Measurements from ENCODE around the gene MEX3C. TPM values are rescaled to one million over a fixed set of nuclear protein-coding genes. Genes with fewer than 3 reads are reported as not detected.

The MEX3C gene
- total RNA-seq, 2 experiments from 2014 or later: 41.9 to 43.4 TPM

GRCh38 chr18:51134721-51135120 is 62.8 kb downstream of the MEX3C start:
- Histone ChIP-seq H3K27ac (ENCODE audit: low read depth, low read length, poor library complexity, severe bottlenecking) (no peak overlapping the region), H3K4me3 (ENCODE audit: low read depth, low read length, poor library complexity, severe bottlenecking) (no peak overlapping the region), H3K9me2 (ENCODE audit: insufficient read depth, low read length) (no peaks in the 10 kb centered on the region), H3K79me2 (ENCODE audit: insufficient read depth, low read depth, low read length) (no peaks in the 10 kb centered on the region), H3K36me3 (ENCODE audit: insufficient read depth, low read length) (no peaks in the 10 kb centered on the region), H3K9me3 (ENCODE audit: low read length) (no peaks in the 10 kb centered on the region), H4K20me1 (ENCODE audit: insufficient read depth, low read length) (no peaks in the 10 kb centered on the region), H3K4me1 (ENCODE audit: insufficient read depth, low read length, poor library complexity, severe bottlenecking) (peaks cover 9% of the 10 kb centered on the region), H2AFZ (ENCODE audit: low read length) (no peak overlapping the region), H3K4me2 (ENCODE audit: low read length) (no peak overlapping the region)
- CTCF ChIA-PET (ENCODE audit: unreplicated experiment): no interaction called here
- BruUV-seq (replicated peaks): no TSS peak
- TF ChIP-seq CTCF (conservative IDR thresholded peaks at IDR 0.05; ENCODE audit: low read length) (no peak), EZH2phosphoT487 (IDR thresholded peaks at IDR 0.05; ENCODE audit: borderline replicate concordance, low read depth, low read length) (no peak)
- POLR2A ChIA-PET: no interaction called here
- intact Hi-C loops (cut with micrococcal nuclease; ENCODE audit: unreplicated experiment): no loop called here
- DNase-seq (ENCODE audit: low spot score): no peak

- Histone ChIP-seq H3K27ac (ENCODE audit: low read depth, low read length, poor library complexity, severe bottlenecking) (no peak overlapping the region), H3K4me3 (ENCODE audit: low read depth, low read length, poor library complexity, severe bottlenecking) (no peak overlapping the region), H3K79me2 (ENCODE audit: insufficient read depth, low read depth, low read length) (no peaks in the 10 kb centered on the region), H3K9me2 (ENCODE audit: insufficient read depth, low read length) (no peaks in the 10 kb centered on the region), H3K36me3 (ENCODE audit: insufficient read depth, low read length) (no peaks in the 10 kb centered on the region), H3K4me2 (ENCODE audit: low read length) (no peak overlapping the region), H4K20me1 (ENCODE audit: insufficient read depth, low read length) (no peaks in the 10 kb centered on the region), H3K4me1 (ENCODE audit: insufficient read depth, low read length, poor library complexity, severe bottlenecking) (peaks cover 8% of the 10 kb centered on the region), H2AFZ (ENCODE audit: low read length) (no peak overlapping the region), H3K9me3 (ENCODE audit: low read length) (no peaks in the 10 kb centered on the region)
- CTCF ChIA-PET (ENCODE audit: unreplicated experiment): interaction anchor here (0.6 kb wide), 1 partner anchor 25 kb away, joined by 3 read pairs; no protein-coding TSS in a partner anchor
- intact Hi-C loops (cut with micrococcal nuclease; ENCODE audit: unreplicated experiment): no loop called here
- no TSS peak for BruUV-seq (replicated peaks)
- DNase-seq (ENCODE audit: low spot score): no peak
- TF ChIP-seq EZH2phosphoT487 (IDR thresholded peaks at IDR 0.05; ENCODE audit: borderline replicate concordance, low read depth, low read length) (no peak), CTCF (conservative IDR thresholded peaks at IDR 0.05; ENCODE audit: low read length) (no peak)
- POLR2A ChIA-PET: interaction anchor here (0.7 kb wide), 1 partner anchor 251 kb away, joined by 3 read pairs; no protein-coding TSS in a partner anchor
Observed at GRCh38 chr18:51133580-51134160, 63.8 kb downstream of the MEX3C start.

- no peak overlapping the region for H3K4me2 ChIP-seq (ENCODE audit: low read length)
- H3K79me2 ChIP-seq (ENCODE audit: insufficient read depth, low read depth, low read length): no peaks in the 10 kb centered on the region
- no peaks in the 10 kb centered on the region for H3K36me3 ChIP-seq (ENCODE audit: insufficient read depth, low read length)
- no peak overlapping the region for H2AFZ ChIP-seq (ENCODE audit: low read length)
- no peaks in the 10 kb centered on the region for H3K9me2 ChIP-seq (ENCODE audit: insufficient read depth, low read length)
- no peak for DNase-seq (ENCODE audit: low spot score)
- no TSS peak for BruUV-seq (replicated peaks)
- H3K9me3 ChIP-seq (ENCODE audit: low read length): no peaks in the 10 kb centered on the region
- H3K4me1 ChIP-seq (ENCODE audit: insufficient read depth, low read length, poor library complexity, severe bottlenecking): no peaks in the 10 kb centered on the region
- TF ChIP-seq CTCF (conservative IDR thresholded peaks at IDR 0.05; ENCODE audit: low read length) (no peak), EZH2phosphoT487 (IDR thresholded peaks at IDR 0.05; ENCODE audit: borderline replicate concordance, low read depth, low read length) (no peak)
- ChIA-PET CTCF (ENCODE audit: unreplicated experiment) (no interaction called here), POLR2A (no interaction called here)
- H3K4me3 ChIP-seq (ENCODE audit: low read depth, low read length, poor library complexity, severe bottlenecking): no peak overlapping the region
- H3K27ac ChIP-seq (ENCODE audit: low read depth, low read length, poor library complexity, severe bottlenecking): no peak overlapping the region
- intact Hi-C loops (cut with micrococcal nuclease; ENCODE audit: unreplicated experiment): no loop called here
- H4K20me1 ChIP-seq (ENCODE audit: insufficient read depth, low read length): no peaks in the 10 kb centered on the region
Observed at GRCh38 chr18:51132256-51132935, 65.1 kb downstream of the MEX3C start.
